GM23338 (cell line): Measurements from ENCODE around the gene ZMYND8. TPM values are rescaled to one million over a fixed set of nuclear protein-coding genes. Genes with fewer than 3 reads are reported as not detected.
A peak's percentile ranks its signal among the peaks of the same experiment; 100 is the strongest.

ENCODE experiments used
- ATAC-seq: fragments of 200-7000 bp; cut with Tn5 transposase; 3 replicates; pipeline ENCODE4 v1.9.1; 2020
- DNase-seq: peaks from one replicate; pipeline ENCODE4 v3.0.0-alpha.2; 2015; ENCODE audit warnings: low spot score
- H2AFZ ChIP-seq: fragments of 200-600 bp; sonication (generic); 2 replicates; pipeline ENCODE4 v1.8.0; 2016; ENCODE audit warnings: antibody characterized with exemption, mild to moderate bottlenecking, moderate library complexity
- H3F3A ChIP-seq: fragments of 200-600 bp; sonication (generic); replicated peaks from 2 replicates; pipeline ENCODE4 v1.8.0; 2017; ENCODE audit warnings: antibody characterized with exemption, mixed run types, low read depth
- H3K27ac ChIP-seq: fragments of 200-600 bp; sonication (generic); 2 replicates; pipeline ENCODE4 v1.6.1; 2016; ENCODE audit warnings: low read depth
- H3K27me3 ChIP-seq: fragments of 200-600 bp; sonication (generic); 2 replicates; pipeline ENCODE4 v1.8.0; 2016; ENCODE audit warnings: mild to moderate bottlenecking, mixed run types, moderate library complexity; ENCODE audit not compliant: insufficient read depth
- H3K36me3 ChIP-seq: fragments of 200-600 bp; sonication (generic); 2 replicates; pipeline ENCODE4 v1.8.0; 2016; ENCODE audit warnings: mild to moderate bottlenecking; ENCODE audit not compliant: insufficient read depth
- H3K4me1 ChIP-seq: fragments of 200-600 bp; sonication (generic); 2 replicates; pipeline ENCODE4 v1.8.0; 2016; ENCODE audit warnings: mild to moderate bottlenecking, moderate library complexity; ENCODE audit not compliant: insufficient read depth
- H3K4me2 ChIP-seq: fragments of 200-600 bp; sonication (generic); 2 replicates; pipeline ENCODE4 v1.7.1; 2017; ENCODE audit warnings: mixed run types
- H3K4me3 ChIP-seq: fragments of 200-600 bp; sonication (generic); 2 replicates; pipeline ENCODE4 v1.6.1; 2016; ENCODE audit warnings: mixed run types
- H3K79me2 ChIP-seq: fragments of 200-600 bp; sonication (generic); replicated peaks from 2 replicates; pipeline ENCODE4 v1.8.0; 2017; ENCODE audit warnings: mild to moderate bottlenecking; ENCODE audit not compliant: insufficient read depth
- H3K9me2 ChIP-seq: fragments of 200-600 bp; sonication (generic); 2 replicates; pipeline ENCODE4 v1.8.0; 2017; ENCODE audit not compliant: insufficient read depth
- H4K20me1 ChIP-seq: fragments of 200-600 bp; sonication (generic); replicated peaks from 2 replicates; pipeline ENCODE4 v1.8.0; 2017; ENCODE audit warnings: mild to moderate bottlenecking; ENCODE audit not compliant: insufficient read depth
- H3K27ac Mint-ChIP-seq: 2 replicates; pipeline ENCODE4 v1.8.0; 2020; ENCODE audit warnings: inconsistent platforms, mild to moderate bottlenecking, moderate library complexity, mixed read lengths
- H3K27me3 Mint-ChIP-seq: 3 replicates; pipeline ENCODE4 v1.8.0; 2022; ENCODE audit warnings: low read depth, mild to moderate bottlenecking, moderate library complexity, mixed read lengths, inconsistent platforms; ENCODE audit not compliant: insufficient read depth, poor library complexity
- H3K36me3 Mint-ChIP-seq: 3 replicates; pipeline ENCODE4 v1.8.0; 2021; ENCODE audit warnings: low read depth, mild to moderate bottlenecking, inconsistent platforms, moderate library complexity, mixed read lengths
- H3K4me1 Mint-ChIP-seq: 3 replicates; pipeline ENCODE4 v1.8.0; 2020; ENCODE audit warnings: mild to moderate bottlenecking, inconsistent platforms, mixed read lengths
- H3K4me3 Mint-ChIP-seq: 3 replicates; pipeline ENCODE4 v1.8.0; 2021; ENCODE audit warnings: moderate library complexity, mild to moderate bottlenecking, inconsistent platforms, mixed read lengths
- H3K9me3 Mint-ChIP-seq: 3 replicates; pipeline ENCODE4 v1.8.0; 2020; ENCODE audit warnings: moderate library complexity, mild to moderate bottlenecking, inconsistent platforms, mixed read lengths
- STAT1 ChIP-seq: IDR thresholded peaks from one replicate; pipeline ENCODE4 v1.6.1; 2016; ENCODE audit warnings: antibody characterized with exemption; ENCODE audit not compliant: unreplicated experiment
- polyA plus RNA-seq: library from polyadenylated mRNA; unstranded; fragments of >200 nt; fragmentation: Nextera tagmentation; extraction: Ambion mirVana; gene quantifications from 2 replicates; pipeline ENCODE4 v1.2.1, GENCODE V29; 2016
- total RNA-seq: library from RNA; depleted of rRNA; stranded (reverse); fragments of >200 nt; shearing (Covaris generic); gene quantifications from 2 replicates; pipeline ENCODE4 v1.2.3, GENCODE V29; 2014
- TF ChIP-seq, protein P1 (sequence below): fragments of 250-450 bp; sonication (Bioruptor Pico); IDR thresholded peaks from 2 replicates; pipeline ENCODE4 v1.5.0; 2020; ENCODE audit warnings: mild to moderate bottlenecking, moderate library complexity
- TF ChIP-seq, protein P2 (sequence below): IDR thresholded peaks from 2 replicates; pipeline ENCODE4 v1.6.1; 2016; ENCODE audit warnings: antibody characterized with exemption

ZMYND8 gene
- total and polyA plus RNA-seq, 2 experiments from 2014 or later, result 70.9 to 128 TPM

DNA sequence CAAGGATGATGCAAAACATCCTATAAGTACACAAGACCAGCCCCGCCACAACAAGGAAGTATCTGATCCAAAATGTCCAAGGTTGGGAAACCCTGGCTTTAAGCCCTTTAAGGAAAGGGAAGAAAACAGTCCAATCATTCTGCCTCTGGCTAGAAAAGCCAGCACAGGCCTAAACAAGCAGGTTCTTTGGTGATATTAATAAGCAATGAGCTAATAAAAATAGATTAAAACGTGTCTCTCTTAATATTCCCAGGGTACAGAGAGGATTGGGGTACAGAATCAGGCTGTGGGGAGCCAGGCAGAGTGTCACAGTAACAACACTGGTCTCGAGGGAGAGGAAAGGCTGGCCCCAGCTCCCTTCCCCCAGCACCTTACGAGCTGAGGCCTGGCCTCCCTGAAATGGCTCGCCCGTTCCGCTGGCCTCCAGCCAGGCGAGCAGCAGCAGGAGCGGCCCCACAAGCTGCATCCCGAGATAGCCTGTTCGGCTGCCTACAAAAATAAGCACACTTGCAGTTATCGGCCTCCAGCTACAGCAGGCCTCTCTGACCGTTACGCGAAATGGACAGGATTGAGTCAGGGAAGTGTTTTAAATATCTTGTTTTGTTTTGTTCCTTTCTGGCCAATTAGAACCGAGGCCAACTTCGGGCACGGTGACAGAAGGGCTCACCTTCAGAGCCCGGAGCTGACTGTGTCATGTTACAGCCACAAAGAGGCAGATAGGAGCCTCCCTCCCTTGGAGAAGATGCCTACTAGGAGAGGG lies 4.0 kb upstream of the ZMYND8 start:
- ATAC-seq (peak; percentile 56), DNase-seq (peak; percentile 86)
- Mint-ChIP-seq H3K36me3 (peaks cover 57% of the 10 kb centered on the region), H3K9me3 (no peaks in the 10 kb centered on the region; the same call in 2 of the 3 replicates), H3K4me3 (peak overlapping the region; percentile 57), H3K27me3 (peaks cover 26% of the 10 kb centered on the region), H3K27ac (no peak overlapping the region; the same call in 1 of the 2 replicates), H3K4me1 (peaks cover 69% of the 10 kb centered on the region)
- Histone ChIP-seq H3K4me3 (peak overlapping the region; percentile 24; the same call in 1 of the 2 replicates), H2AFZ (no peak overlapping the region), H3F3A (peaks cover 26% of the 10 kb centered on the region), H3K27ac (peak overlapping the region; percentile 97), H3K27me3 (no peaks in the 10 kb centered on the region), H3K9me2 (no peaks in the 10 kb centered on the region), H3K79me2 (peaks cover 96% of the 10 kb centered on the region), H3K36me3 (no peaks in the 10 kb centered on the region), H4K20me1 (no peaks in the 10 kb centered on the region; the same call in 1 of the 2 replicates), H3K4me2 (peak overlapping the region; percentile 69), H3K4me1 (peaks cover 75% of the 10 kb centered on the region)
- TF ChIP-seq, protein P1, sequence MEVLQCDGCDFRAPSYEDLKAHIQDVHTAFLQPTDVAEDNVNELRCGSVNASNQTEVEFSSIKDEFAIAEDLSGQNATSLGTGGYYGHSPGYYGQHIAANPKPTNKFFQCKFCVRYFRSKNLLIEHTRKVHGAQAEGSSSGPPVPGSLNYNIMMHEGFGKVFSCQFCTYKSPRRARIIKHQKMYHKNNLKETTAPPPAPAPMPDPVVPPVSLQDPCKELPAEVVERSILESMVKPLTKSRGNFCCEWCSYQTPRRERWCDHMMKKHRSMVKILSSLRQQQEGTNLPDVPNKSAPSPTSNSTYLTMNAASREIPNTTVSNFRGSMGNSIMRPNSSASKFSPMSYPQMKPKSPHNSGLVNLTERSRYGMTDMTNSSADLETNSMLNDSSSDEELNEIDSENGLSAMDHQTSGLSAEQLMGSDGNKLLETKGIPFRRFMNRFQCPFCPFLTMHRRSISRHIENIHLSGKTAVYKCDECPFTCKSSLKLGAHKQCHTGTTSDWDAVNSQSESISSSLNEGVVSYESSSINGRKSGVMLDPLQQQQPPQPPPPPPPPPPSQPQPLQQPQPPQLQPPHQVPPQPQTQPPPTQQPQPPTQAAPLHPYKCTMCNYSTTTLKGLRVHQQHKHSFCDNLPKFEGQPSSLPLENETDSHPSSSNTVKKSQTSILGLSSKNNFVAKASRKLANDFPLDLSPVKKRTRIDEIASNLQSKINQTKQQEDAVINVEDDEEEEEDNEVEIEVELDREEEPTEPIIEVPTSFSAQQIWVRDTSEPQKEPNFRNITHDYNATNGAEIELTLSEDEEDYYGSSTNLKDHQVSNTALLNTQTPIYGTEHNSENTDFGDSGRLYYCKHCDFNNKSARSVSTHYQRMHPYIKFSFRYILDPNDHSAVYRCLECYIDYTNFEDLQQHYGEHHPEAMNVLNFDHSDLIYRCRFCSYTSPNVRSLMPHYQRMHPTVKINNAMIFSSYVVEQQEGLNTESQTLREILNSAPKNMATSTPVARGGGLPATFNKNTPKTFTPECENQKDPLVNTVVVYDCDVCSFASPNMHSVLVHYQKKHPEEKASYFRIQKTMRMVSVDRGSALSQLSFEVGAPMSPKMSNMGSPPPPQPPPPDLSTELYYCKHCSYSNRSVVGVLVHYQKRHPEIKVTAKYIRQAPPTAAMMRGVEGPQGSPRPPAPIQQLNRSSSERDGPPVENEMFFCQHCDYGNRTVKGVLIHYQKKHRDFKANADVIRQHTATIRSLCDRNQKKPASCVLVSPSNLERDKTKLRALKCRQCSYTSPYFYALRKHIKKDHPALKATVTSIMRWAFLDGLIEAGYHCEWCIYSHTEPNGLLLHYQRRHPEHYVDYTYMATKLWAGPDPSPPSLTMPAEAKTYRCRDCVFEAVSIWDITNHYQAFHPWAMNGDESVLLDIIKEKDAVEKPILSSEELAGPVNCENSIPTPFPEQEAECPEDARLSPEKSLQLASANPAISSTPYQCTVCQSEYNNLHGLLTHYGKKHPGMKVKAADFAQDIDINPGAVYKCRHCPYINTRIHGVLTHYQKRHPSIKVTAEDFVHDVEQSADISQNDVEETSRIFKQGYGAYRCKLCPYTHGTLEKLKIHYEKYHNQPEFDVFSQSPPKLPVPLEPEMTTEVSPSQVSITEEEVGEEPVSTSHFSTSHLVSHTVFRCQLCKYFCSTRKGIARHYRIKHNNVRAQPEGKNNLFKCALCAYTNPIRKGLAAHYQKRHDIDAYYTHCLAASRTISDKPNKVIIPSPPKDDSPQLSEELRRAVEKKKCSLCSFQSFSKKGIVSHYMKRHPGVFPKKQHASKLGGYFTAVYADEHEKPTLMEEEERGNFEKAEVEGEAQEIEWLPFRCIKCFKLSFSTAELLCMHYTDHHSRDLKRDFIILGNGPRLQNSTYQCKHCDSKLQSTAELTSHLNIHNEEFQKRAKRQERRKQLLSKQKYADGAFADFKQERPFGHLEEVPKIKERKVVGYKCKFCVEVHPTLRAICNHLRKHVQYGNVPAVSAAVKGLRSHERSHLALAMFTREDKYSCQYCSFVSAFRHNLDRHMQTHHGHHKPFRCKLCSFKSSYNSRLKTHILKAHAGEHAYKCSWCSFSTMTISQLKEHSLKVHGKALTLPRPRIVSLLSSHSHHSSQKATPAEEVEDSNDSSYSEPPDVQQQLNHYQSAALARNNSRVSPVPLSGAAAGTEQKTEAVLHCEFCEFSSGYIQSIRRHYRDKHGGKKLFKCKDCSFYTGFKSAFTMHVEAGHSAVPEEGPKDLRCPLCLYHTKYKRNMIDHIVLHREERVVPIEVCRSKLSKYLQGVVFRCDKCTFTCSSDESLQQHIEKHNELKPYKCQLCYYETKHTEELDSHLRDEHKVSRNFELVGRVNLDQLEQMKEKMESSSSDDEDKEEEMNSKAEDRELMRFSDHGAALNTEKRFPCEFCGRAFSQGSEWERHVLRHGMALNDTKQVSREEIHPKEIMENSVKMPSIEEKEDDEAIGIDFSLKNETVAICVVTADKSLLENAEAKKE (CRISPR knock-in tag), result no peak

DNA sequence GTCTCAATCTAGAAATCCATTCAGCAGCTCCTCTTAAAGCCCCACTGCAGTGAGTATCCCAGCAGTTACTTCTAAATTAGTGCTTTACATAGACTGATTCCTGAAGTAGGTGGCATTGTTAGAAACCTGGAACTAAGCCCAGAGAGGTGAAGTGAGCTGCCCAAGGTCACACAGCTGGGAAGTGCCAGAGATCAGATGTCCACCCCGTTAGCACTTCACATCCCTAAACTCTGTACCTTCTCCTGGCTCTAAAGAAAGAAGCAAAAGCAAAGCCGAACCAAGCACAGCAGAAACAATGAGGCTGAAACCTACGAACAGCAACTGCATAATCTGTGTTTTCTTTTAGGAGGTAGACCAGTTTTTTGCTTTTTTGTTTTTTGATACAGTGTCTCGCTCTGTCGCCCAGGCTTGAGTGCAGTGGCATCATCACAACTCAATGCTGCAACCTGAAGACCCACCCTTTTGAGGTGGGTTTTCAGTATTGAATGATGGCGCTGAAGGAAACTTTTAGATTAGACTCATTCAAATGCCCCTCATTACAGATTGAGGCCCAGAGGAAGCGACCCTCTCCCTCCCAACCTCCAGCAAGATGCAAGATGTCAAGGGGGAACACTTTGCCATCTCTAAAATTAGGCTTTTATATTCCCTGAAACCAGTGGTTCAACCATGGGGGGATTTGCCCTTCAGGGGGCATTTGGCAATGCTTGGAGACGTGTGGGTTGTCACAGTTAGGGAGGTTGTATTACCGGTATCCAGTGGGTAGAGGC lies 3.2 kb upstream of the ZMYND8 start:
- H3K27ac ChIP-seq, result peak overlapping the region; percentile 97
- H3K27me3 ChIP-seq, result no peaks in the 10 kb centered on the region
- Mint-ChIP-seq H3K27me3 (peaks cover 26% of the 10 kb centered on the region), H3K9me3 (no peaks in the 10 kb centered on the region; the same call in 2 of the 3 replicates), H3K4me3 (peak overlapping the region; percentile 57; the same call in 2 of the 3 replicates), H3K27ac (no peak overlapping the region; the same call in 1 of the 2 replicates), H3K36me3 (peaks cover 58% of the 10 kb centered on the region), H3K4me1 (peaks cover 64% of the 10 kb centered on the region)
- H2AFZ ChIP-seq, result no peak overlapping the region
- peaks cover 81% of the 10 kb centered on the region for H3K4me1 ChIP-seq
- H3K4me3 ChIP-seq, result peak overlapping the region; percentile 24; the same call in 1 of the 2 replicates
- H4K20me1 ChIP-seq, result no peaks in the 10 kb centered on the region; the same call in 1 of the 2 replicates
- peaks cover 96% of the 10 kb centered on the region for H3K79me2 ChIP-seq
- H3K9me2 ChIP-seq, result no peaks in the 10 kb centered on the region
- DNase-seq, result no peak
- peak overlapping the region; percentile 69 for H3K4me2 ChIP-seq
- H3K36me3 ChIP-seq, result no peaks in the 10 kb centered on the region
- H3F3A ChIP-seq, result peaks cover 26% of the 10 kb centered on the region
- no peak for ATAC-seq
- TF ChIP-seq, protein P2, sequence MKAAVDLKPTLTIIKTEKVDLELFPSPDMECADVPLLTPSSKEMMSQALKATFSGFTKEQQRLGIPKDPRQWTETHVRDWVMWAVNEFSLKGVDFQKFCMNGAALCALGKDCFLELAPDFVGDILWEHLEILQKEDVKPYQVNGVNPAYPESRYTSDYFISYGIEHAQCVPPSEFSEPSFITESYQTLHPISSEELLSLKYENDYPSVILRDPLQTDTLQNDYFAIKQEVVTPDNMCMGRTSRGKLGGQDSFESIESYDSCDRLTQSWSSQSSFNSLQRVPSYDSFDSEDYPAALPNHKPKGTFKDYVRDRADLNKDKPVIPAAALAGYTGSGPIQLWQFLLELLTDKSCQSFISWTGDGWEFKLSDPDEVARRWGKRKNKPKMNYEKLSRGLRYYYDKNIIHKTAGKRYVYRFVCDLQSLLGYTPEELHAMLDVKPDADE, result no peak
- no peak for TF ChIP-seq STAT1
